HepG2 (cell line): ENCODE data around the gene UTS2R. TPM values are rescaled to one million over a fixed set of nuclear protein-coding genes. Genes with fewer than 3 reads are reported as not detected.
A peak's percentile ranks its signal among the peaks of the same experiment; 100 is the strongest.

Experiments
- ATAC-seq: fragments of 200-7000 bp; cut with Tn5 transposase; 3 replicates; pipeline ENCODE4 v1.9.1; 2020; ENCODE audit warnings: mild to moderate bottlenecking, moderate library complexity
- BruUV-seq: library from RNA; stranded (reverse); fragments of 400-500 nt; replicated peaks from 2 replicates; lab custom pipeline; 2021; lab: Mats Ljungman, UMichigan
- CTCF ChIA-PET: fragments of 300-600 bp; formaldehyde crosslinking; extraction: SDS; loops from one replicate; lab custom pipeline; 2021; ENCODE audit warnings: low total read pairs, inconsistent platforms, low intra/inter-chr PET ratio; lab: Yijun Ruan, JAX
- POLR2A ChIA-PET: fragments of 350-600 bp; sonication (Branson Sonifier 250); formaldehyde crosslinking; loops from one replicate; lab custom pipeline; 2020; ENCODE audit warnings: antibody characterized with exemption, inconsistent platforms; lab: Yijun Ruan, JAX
- DNase-seq: peaks from one replicate; pipeline ENCODE4 v3.0.0-alpha.2; 2015; ENCODE audit warnings: low spot score
- FAIRE-seq: peaks from 3 replicates; lab custom pipeline; 2011; peaks lifted over from hg19 to GRCh38; lab: Jason Lieb, UNC
- H2AFZ ChIP-seq: one replicate; pipeline ENCODE4 v1.6.1; 2011; ENCODE audit warnings: low read length, inconsistent platforms
- H3K27ac ChIP-seq: fragments of 300-600 bp; 3 replicates; pipeline ENCODE4 v1.8.0; 2011; ENCODE audit warnings: mixed run types, mild to moderate bottlenecking, mixed read lengths, low read length, inconsistent platforms; ENCODE audit not compliant: insufficient read depth; ENCODE audit errors: extremely low read length
- H3K27me3 ChIP-seq, 2 experiments: fragments of 200-600 bp in 1 of 2; 2 replicates in 1 of 2; 3 replicates in 1 of 2; pipeline versions ENCODE4 v1.6.0 to v1.8.0; 2011; ENCODE audit warnings: low read length in 2 of 2, mild to moderate bottlenecking in 2 of 2, moderate library complexity in 2 of 2, inconsistent platforms in 1 of 2; ENCODE audit not compliant: insufficient read depth in 2 of 2, control insufficient read depth in 1 of 2
- H3K36me3 ChIP-seq, 2 experiments: fragments of 200-600 bp in 1 of 2; replicated peaks in 1 of 2; 2 replicates in 1 of 2; 3 replicates in 1 of 2; pipeline versions ENCODE4 v1.5.1 to v1.8.0; 2011; ENCODE audit warnings: low read length in 2 of 2, inconsistent platforms in 1 of 2; ENCODE audit not compliant: insufficient read depth in 2 of 2, control insufficient read depth in 1 of 2
- H3K4me1 ChIP-seq: 2 replicates; pipeline ENCODE4 v1.5.1; 2012; ENCODE audit warnings: low read length, inconsistent platforms; ENCODE audit not compliant: insufficient read depth
- H3K4me2 ChIP-seq: 2 replicates; pipeline ENCODE4 v1.6.0; 2011; ENCODE audit warnings: low read depth, low read length, inconsistent platforms
- H3K4me3 ChIP-seq, 3 experiments: fragments of 200-600 bp in 1 of 3; sonication (generic), shearing (Covaris generic) in 1 of 3; replicated peaks in 1 of 3; 2 replicates each; pipeline ENCODE4 v1.5.1; 2011 to 2016; ENCODE audit warnings: low read length in 3 of 3, inconsistent platforms in 2 of 3, low read depth in 2 of 3, mild to moderate bottlenecking in 2 of 3, control low read depth in 1 of 3, mixed read lengths in 1 of 3; ENCODE audit not compliant: insufficient read depth in 1 of 3
- H3K79me2 ChIP-seq: one replicate; pipeline ENCODE4 v1.6.1; 2011; ENCODE audit warnings: low read length, inconsistent platforms; ENCODE audit not compliant: insufficient read depth
- H3K9ac ChIP-seq: 2 replicates; pipeline ENCODE4 v1.6.0; 2011; ENCODE audit warnings: mild to moderate bottlenecking, low read depth, low read length, inconsistent platforms; ENCODE audit not compliant: insufficient read depth
- H3K9me3 ChIP-seq: 2 replicates; pipeline ENCODE4 v1.5.1; 2012; ENCODE audit warnings: mild to moderate bottlenecking, low read length
- H4K20me1 ChIP-seq: 2 replicates; pipeline ENCODE4 v1.6.0; 2011; ENCODE audit warnings: inconsistent platforms, mild to moderate bottlenecking, low read length, moderate library complexity; ENCODE audit not compliant: insufficient read depth
- AGO2 ChIP-seq: fragments of 200-400 bp; formaldehyde crosslinking; optimal IDR thresholded peaks from 2 replicates; pipeline ENCODE3; 2017; ENCODE audit warnings: mild to moderate bottlenecking, low read depth, low read length, moderate library complexity
- BORCS8-MEF2B ChIP-seq: sonication (generic); formaldehyde crosslinking; IDR thresholded peaks from 2 replicates; pipeline ENCODE4 v1.8.0; 2022; ENCODE audit warnings: mild to moderate bottlenecking, missing genetic modification reagents
- GFI1 ChIP-seq: sonication (generic); formaldehyde crosslinking; IDR thresholded peaks from 2 replicates; pipeline ENCODE4 v1.5.0; 2020; ENCODE audit warnings: missing genetic modification reagents, mild to moderate bottlenecking, borderline replicate concordance
- NFATC3 ChIP-seq: sonication (generic); formaldehyde crosslinking; IDR thresholded peaks from 2 replicates; pipeline ENCODE4 v1.5.1; 2020; ENCODE audit warnings: mild to moderate bottlenecking, missing genetic modification reagents
- POLR2G ChIP-seq: fragments of 200-400 bp; formaldehyde crosslinking; IDR thresholded peaks from 2 replicates; pipeline ENCODE4 v1.6.1; 2018; ENCODE audit warnings: mild to moderate bottlenecking, low read depth, low read length, moderate library complexity
- RAD21 ChIP-seq: fragments of 450-650 bp; formaldehyde crosslinking; IDR thresholded peaks from 2 replicates; pipeline ENCODE4 v1.5.0; 2020; ENCODE audit warnings: mild to moderate bottlenecking
- SRSF1 ChIP-seq: fragments of 200-400 bp; formaldehyde crosslinking; optimal IDR thresholded peaks from 2 replicates; pipeline ENCODE3; 2017; ENCODE audit warnings: mild to moderate bottlenecking, low read depth, low read length, moderate library complexity
- STAG1 ChIP-seq: sonication (generic); formaldehyde crosslinking; IDR thresholded peaks from 2 replicates; pipeline ENCODE4 v1.4.0; 2020; ENCODE audit warnings: missing genetic modification reagents
- ZNF547 ChIP-seq: sonication (generic); formaldehyde crosslinking; IDR thresholded peaks from 2 replicates; pipeline ENCODE4 v1.5.1; 2020; ENCODE audit warnings: mild to moderate bottlenecking, missing genetic modification reagents
- ZNF598 ChIP-seq: sonication (generic); formaldehyde crosslinking; IDR thresholded peaks from 2 replicates; pipeline ENCODE4 v1.5.1; 2020; ENCODE audit warnings: mild to moderate bottlenecking, missing genetic modification reagents, borderline replicate concordance
- WGBS: methylation state at CpG from one replicate; pipeline ENCODE4 v1.1.6; 2017; ENCODE audit warnings: low lambda C conversion rate; 5-methylcytosine and 5-hydroxymethylcytosine counted together
- in situ Hi-C: cut with HindIII; loops from 2 replicates; pipeline ENCODE4 v1.10.0; 2017; ENCODE audit warnings: low pct_unique_long_range_greater_than_20kb; ENCODE audit not compliant: extremely low pct_ligation_motif_present
- intact Hi-C: fragments of 100-400 bp; cut with micrococcal nuclease; formaldehyde crosslinking; loops from one replicate; pipeline ENCODE4 v1.10.0; 2022; ENCODE audit not compliant: unreplicated experiment
- polyA plus RNA-seq, 8 experiments: library from polyadenylated mRNA; depleted of rRNA in 3 of 8; stranded (reverse) in 7 of 8; unstranded in 1 of 8; fragments of >200 nt; fragmentation: Illumina TruSeq in 4 of 8; extraction: Trizol in 4 of 8; gene quantifications; 2 replicates each; pipeline versions ENCODE4 v1.2.1 to v1.2.3, GENCODE V29; 2011 to 2016; ENCODE audit warnings: low read depth in 4 of 8, missing spikeins in 1 of 8, mixed read lengths in 1 of 8; ENCODE audit not compliant: insufficient read depth in 1 of 8
- total RNA-seq, 5 experiments: library from RNA; depleted of rRNA; stranded (reverse); fragments of >200 nt; fragmentation: Illumina TruSeq; extraction: Trizol; gene quantifications; 2 replicates each; pipeline ENCODE4 v1.2.3, GENCODE V29; 2016; ENCODE audit warnings: low read depth in 1 of 5
- TF ChIP-seq, protein P1 (sequence below): sonication (generic); formaldehyde crosslinking; IDR thresholded peaks from 2 replicates; pipeline ENCODE4 v1.5.1; 2020; ENCODE audit warnings: mild to moderate bottlenecking, missing genetic modification reagents, moderate library complexity
- TF ChIP-seq, protein P2 (sequence below): sonication (generic); formaldehyde crosslinking; IDR thresholded peaks from 2 replicates; pipeline ENCODE4 v1.8.0; 2022; ENCODE audit warnings: low read depth, missing genetic modification reagents
- TF ChIP-seq, protein P3 (sequence below): sonication (generic); formaldehyde crosslinking; IDR thresholded peaks from 2 replicates; pipeline ENCODE4 v1.5.0; 2020; ENCODE audit warnings: mild to moderate bottlenecking, missing genetic modification reagents, moderate library complexity

Gene UTS2R
- total and polyA plus RNA-seq, 2 of the 13 experiments (the other 11 are each of a cell fraction or from before 2014, with no cell fraction given), result 0.13 to 0.15 TPM

DNA sequence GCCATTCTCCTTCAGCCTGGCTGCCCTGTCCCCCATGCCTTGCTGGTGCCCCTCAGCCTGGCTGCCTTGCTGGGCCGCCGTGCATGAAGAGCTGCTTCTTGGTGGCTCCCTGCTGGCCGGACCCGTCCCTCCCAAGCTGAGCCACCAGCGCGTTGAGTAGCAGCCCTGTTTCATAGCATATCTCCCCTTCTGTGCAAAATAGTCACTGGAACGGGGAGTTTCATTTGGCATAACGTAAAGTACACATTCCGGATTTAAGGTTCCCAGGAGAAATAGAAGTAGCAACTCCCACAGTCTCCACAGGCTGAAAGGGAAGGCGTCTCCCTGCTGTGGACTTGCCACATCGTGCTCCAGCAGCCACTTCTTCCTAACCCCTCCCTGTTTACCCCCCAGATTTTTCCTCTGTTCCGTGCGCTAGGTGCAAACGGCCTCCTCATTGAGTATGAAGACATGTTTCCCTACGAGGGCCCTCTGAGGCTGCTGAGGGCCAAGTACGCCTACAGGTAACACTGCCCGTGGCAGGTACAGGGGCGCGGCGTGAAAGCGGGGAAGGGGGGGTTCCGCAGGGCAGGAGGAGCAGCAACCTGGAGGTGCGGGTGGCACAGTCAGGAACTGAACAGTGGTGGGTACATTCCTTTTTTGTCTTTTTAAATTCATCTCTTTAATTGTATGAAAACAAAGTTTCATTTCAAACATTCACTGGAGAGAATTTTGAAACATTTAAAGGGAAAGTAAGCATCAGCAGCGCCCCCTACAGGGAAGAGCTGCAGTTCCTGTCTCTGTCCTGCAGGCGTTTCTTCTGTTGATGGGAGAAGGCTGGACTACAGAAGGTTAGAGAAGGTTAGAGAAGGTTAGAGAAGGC lies 52.7 kb downstream of the UTS2R start:
- no peak overlapping the region for H3K4me3 ChIP-seq
- no peaks in the 10 kb centered on the region for H3K27me3 ChIP-seq
- no peak overlapping the region for H3K4me2 ChIP-seq
- intact Hi-C loops, result loop anchor here (2.0 kb wide), 1 partner anchor 71 kb away; no protein-coding TSS in a partner anchor
- in situ Hi-C loops, result no loop called here
- FAIRE-seq (peak; percentile 60), DNase-seq (peak; percentile 72), ATAC-seq (peak; percentile 78)
- no peak overlapping the region for H2AFZ ChIP-seq
- H3K9me3 ChIP-seq, result peaks cover 9% of the 10 kb centered on the region
- no peak overlapping the region for H3K9ac ChIP-seq
- peaks cover 2% of the 10 kb centered on the region for H3K79me2 ChIP-seq
- POLR2A ChIA-PET, result no interaction called here
- no TSS peak for BruUV-seq
- H3K27ac ChIP-seq, result no peak overlapping the region
- 86% methylated on average over 25 of the region's 25 CpGs for WGBS
- no peaks in the 10 kb centered on the region; the same call in 1 of the 2 replicates for H4K20me1 ChIP-seq
- peaks cover 2 to 19% of the 10 kb centered on the region in 2 experiments; a peak in 3 of 5 replicates for H3K36me3 ChIP-seq
- peaks cover 11% of the 10 kb centered on the region for H3K4me1 ChIP-seq
- CTCF ChIA-PET, result interaction anchor here (0.6 to 2.3 kb wide), 2 partner anchors 67 to 72 kb away, joined by 3 to 17 read pairs; no protein-coding TSS in a partner anchor
- TF ChIP-seq ZNF547 (CRISPR knock-in tag), result peak; percentile 38; the same call in 1 of the 2 replicates
- TF ChIP-seq STAG1 (CRISPR knock-in tag), result peak; percentile 68
- TF ChIP-seq, protein P1, sequence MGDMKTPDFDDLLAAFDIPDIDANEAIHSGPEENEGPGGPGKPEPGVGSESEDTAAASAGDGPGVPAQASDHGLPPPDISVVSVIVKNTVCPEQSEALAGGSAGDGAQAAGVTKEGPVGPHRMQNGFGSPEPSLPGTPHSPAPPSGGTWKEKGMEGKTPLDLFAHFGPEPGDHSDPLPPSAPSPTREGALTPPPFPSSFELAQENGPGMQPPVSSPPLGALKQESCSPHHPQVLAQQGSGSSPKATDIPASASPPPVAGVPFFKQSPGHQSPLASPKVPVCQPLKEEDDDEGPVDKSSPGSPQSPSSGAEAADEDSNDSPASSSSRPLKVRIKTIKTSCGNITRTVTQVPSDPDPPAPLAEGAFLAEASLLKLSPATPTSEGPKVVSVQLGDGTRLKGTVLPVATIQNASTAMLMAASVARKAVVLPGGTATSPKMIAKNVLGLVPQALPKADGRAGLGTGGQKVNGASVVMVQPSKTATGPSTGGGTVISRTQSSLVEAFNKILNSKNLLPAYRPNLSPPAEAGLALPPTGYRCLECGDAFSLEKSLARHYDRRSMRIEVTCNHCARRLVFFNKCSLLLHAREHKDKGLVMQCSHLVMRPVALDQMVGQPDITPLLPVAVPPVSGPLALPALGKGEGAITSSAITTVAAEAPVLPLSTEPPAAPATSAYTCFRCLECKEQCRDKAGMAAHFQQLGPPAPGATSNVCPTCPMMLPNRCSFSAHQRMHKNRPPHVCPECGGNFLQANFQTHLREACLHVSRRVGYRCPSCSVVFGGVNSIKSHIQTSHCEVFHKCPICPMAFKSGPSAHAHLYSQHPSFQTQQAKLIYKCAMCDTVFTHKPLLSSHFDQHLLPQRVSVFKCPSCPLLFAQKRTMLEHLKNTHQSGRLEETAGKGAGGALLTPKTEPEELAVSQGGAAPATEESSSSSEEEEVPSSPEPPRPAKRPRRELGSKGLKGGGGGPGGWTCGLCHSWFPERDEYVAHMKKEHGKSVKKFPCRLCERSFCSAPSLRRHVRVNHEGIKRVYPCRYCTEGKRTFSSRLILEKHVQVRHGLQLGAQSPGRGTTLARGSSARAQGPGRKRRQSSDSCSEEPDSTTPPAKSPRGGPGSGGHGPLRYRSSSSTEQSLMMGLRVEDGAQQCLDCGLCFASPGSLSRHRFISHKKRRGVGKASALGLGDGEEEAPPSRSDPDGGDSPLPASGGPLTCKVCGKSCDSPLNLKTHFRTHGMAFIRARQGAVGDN, result peak; percentile 38
- TF ChIP-seq AGO2, result peak; percentile 70
- TF ChIP-seq POLR2G, result peak; percentile 27; the same call in 1 of the 2 replicates
- TF ChIP-seq, protein P2, sequence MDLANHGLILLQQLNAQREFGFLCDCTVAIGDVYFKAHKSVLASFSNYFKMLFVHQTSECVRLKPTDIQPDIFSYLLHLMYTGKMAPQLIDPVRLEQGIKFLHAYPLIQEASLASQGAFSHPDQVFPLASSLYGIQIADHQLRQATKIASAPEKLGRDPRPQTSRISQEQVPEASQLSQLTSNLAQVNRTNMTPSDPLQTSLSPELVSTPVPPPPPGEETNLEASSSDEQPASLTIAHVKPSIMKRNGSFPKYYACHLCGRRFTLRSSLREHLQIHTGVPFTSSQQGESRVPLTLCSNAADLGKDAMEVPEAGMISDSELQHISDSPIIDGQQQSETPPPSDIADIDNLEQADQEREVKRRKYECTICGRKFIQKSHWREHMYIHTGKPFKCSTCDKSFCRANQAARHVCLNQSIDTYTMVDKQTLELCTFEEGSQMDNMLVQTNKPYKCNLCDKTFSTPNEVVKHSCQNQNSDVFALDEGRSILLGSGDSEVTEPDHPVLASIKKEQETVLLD (CRISPR knock-in tag), result peak; percentile 40; the same call in 1 of the 2 replicates
- TF ChIP-seq SRSF1, result peak; percentile 47
- TF ChIP-seq GFI1 (CRISPR knock-in tag), result peak; percentile 19; the same call in 1 of the 2 replicates
- TF ChIP-seq, protein P3, sequence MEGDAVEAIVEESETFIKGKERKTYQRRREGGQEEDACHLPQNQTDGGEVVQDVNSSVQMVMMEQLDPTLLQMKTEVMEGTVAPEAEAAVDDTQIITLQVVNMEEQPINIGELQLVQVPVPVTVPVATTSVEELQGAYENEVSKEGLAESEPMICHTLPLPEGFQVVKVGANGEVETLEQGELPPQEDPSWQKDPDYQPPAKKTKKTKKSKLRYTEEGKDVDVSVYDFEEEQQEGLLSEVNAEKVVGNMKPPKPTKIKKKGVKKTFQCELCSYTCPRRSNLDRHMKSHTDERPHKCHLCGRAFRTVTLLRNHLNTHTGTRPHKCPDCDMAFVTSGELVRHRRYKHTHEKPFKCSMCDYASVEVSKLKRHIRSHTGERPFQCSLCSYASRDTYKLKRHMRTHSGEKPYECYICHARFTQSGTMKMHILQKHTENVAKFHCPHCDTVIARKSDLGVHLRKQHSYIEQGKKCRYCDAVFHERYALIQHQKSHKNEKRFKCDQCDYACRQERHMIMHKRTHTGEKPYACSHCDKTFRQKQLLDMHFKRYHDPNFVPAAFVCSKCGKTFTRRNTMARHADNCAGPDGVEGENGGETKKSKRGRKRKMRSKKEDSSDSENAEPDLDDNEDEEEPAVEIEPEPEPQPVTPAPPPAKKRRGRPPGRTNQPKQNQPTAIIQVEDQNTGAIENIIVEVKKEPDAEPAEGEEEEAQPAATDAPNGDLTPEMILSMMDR (CRISPR knock-in tag), result peak; percentile 69
- peak; percentile 48; the same call in 1 of the 2 replicates for TF ChIP-seq NFATC3 (CRISPR knock-in tag)
- peak; percentile 51; the same call in 1 of the 2 replicates for TF ChIP-seq ZNF598 (CRISPR knock-in tag)
- peak; percentile 52; the same call in 1 of the 2 replicates for TF ChIP-seq RAD21
- TF ChIP-seq BORCS8-MEF2B (CRISPR knock-in tag), result peak; percentile 38; the same call in 1 of the 2 replicates
